PFSK-1 (cell line): Measurements from ENCODE around the gene KLHL25.

Experiments
- POLR2AphosphoS5 ChIP-seq: IDR thresholded peaks from 2 replicates; pipeline ENCODE4 v1.6.1; 2012; ENCODE audit warnings: low read depth, mild to moderate bottlenecking, control low read depth, low read length, moderate library complexity
- REST ChIP-seq, 2 experiments: IDR thresholded peaks; 2 replicates each; pipeline versions ENCODE4 v1.6.1 to v1.8.0; 2011 to 2012; ENCODE audit warnings: low read depth in 2 of 2, low read length in 2 of 2, control low read depth in 1 of 2, inconsistent platforms in 1 of 2, mild to moderate bottlenecking in 1 of 2, moderate library complexity in 1 of 2; ENCODE audit not compliant: insufficient read depth in 1 of 2
- SIN3A ChIP-seq: IDR thresholded peaks from 2 replicates; pipeline ENCODE4 v1.6.1; 2012; ENCODE audit warnings: mild to moderate bottlenecking, low read length, moderate library complexity, borderline replicate concordance; ENCODE audit not compliant: insufficient read depth

GRCh38 chr15:85789496-85789875 is 5.2 kb downstream of the KLHL25 start:
- TF ChIP-seq POLR2AphosphoS5 (no peak), REST (IDR thresholded peaks at IDR 0.05; ENCODE audit: insufficient read depth in 1 of 2, low read depth in 2 of 2, low read length in 2 of 2) (no peak), SIN3A (no peak)
